Activated B cell treated with CpG ODN at 0.5 μM for 24 hours (primary cell): ENCODE measurements around the gene SHANK1. TPM values are rescaled to one million over a fixed set of nuclear protein-coding genes. Genes with fewer than 3 reads are reported as not detected.
"Not testable (repeated sequence)": the region's sequence is repeated elsewhere in the genome, so short reads cannot be mapped to it uniquely, and the experiment has no call there.

Source experiments
- ATAC-seq: fragments of 200-7000 bp; cut with Tn5 transposase; one replicate; pipeline ENCODE4 v1.10.0; 2021; ENCODE audit warnings: low read depth, mild to moderate bottlenecking, moderate library complexity
- CTCF ChIA-PET: fragments of 350-600 bp; sonication (Branson Sonifier 250); formaldehyde crosslinking; loops from one replicate; lab custom pipeline; 2021; ENCODE audit warnings: antibody characterized with exemption; lab: Charles Lee
- POLR2A ChIA-PET: fragments of 350-600 bp; sonication (Branson Sonifier 250); formaldehyde crosslinking; loops from one replicate; lab custom pipeline; 2021; ENCODE audit warnings: antibody characterized with exemption; lab: Charles Lee
- DNase-seq: peaks from one replicate; pipeline ENCODE4 v3.0.0; 2022
- H3K27ac Mint-ChIP-seq: one replicate; pipeline ENCODE4 v1.8.0; 2020; ENCODE audit warnings: mixed read lengths
- H3K27me3 Mint-ChIP-seq: one replicate; pipeline ENCODE4 v1.8.0; 2021; ENCODE audit warnings: mixed read lengths
- H3K36me3 Mint-ChIP-seq: one replicate; pipeline ENCODE4 v1.8.0; 2021; ENCODE audit warnings: low read depth, mixed read lengths
- H3K4me1 Mint-ChIP-seq: one replicate; pipeline ENCODE4 v1.8.0; 2021; ENCODE audit warnings: mixed read lengths
- H3K4me3 Mint-ChIP-seq: one replicate; pipeline ENCODE4 v1.8.0; 2020; ENCODE audit warnings: mild to moderate bottlenecking, mixed read lengths
- H3K9me3 Mint-ChIP-seq: one replicate; pipeline ENCODE4 v1.8.0; 2020; ENCODE audit warnings: mixed read lengths
- CTCF ChIP-seq: fragments of 200-600 bp; IDR thresholded peaks from one replicate; pipeline ENCODE4 v1.8.0; 2022; ENCODE audit warnings: antibody characterized with exemption, mild to moderate bottlenecking
- intact Hi-C: fragments of 100-400 bp; cut with micrococcal nuclease; formaldehyde crosslinking; loops from one replicate; pipeline ENCODE4 v1.15.1; 2024
- total RNA-seq: library from RNA; stranded (reverse); gene quantifications from 2 replicates; pipeline ENCODE4 v1.2.3, GENCODE V29; 2022

The SHANK1 gene
- total RNA-seq, 1 donor from 2014 or later, result not detected

DNA sequence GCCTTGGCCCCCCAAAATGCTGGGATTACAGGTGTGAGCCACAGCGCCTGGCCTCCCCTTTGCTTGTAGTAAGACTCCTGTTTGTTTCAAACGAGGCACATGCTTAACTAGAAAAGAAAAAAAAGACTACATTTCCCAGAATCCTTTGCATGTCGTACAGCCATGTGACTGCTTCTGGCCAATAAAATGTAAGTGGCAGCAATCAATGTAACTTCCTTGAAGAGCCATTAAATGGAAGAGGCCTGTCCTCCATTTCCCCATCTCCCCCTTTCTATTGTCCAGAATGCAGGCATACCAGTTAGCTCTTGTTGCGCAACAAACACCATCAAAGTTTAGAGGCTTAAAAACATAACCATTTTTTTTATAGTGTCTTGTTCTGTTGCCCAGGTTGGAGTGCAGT lies 40.3 kb upstream of the SHANK1 start:
- H3K27me3 Mint-ChIP-seq, result peaks cover 19% of the 10 kb centered on the region
- no peaks in the 10 kb centered on the region for H3K4me1 Mint-ChIP-seq
- H3K9me3 Mint-ChIP-seq, result peaks cover 4% of the 10 kb centered on the region
- intact Hi-C loops, result no loop called here
- DNase-seq (no peak), ATAC-seq (no peak)
- ChIA-PET POLR2A (no interaction called here), CTCF (no interaction called here)
- no peaks in the 10 kb centered on the region for H3K36me3 Mint-ChIP-seq
- H3K27ac Mint-ChIP-seq, result no peak overlapping the region
- H3K4me3 Mint-ChIP-seq, result no peak overlapping the region
- TF ChIP-seq CTCF, result no peak

GRCh38 chr19:50759076-50759475 lies 39.5 kb upstream of the SHANK1 start:
- peaks cover 18% of the 10 kb centered on the region for H3K27me3 Mint-ChIP-seq
- H3K4me3 Mint-ChIP-seq, DNase-seq, intact Hi-C loops, H3K4me1 Mint-ChIP-seq, CTCF ChIA-PET, H3K27ac Mint-ChIP-seq, H3K36me3 Mint-ChIP-seq, POLR2A ChIA-PET, H3K9me3 Mint-ChIP-seq, ATAC-seq: not testable (repeated sequence)

- H3K4me3 Mint-ChIP-seq, intact Hi-C loops, H3K36me3 Mint-ChIP-seq, CTCF ChIA-PET, H3K4me1 Mint-ChIP-seq, ATAC-seq, POLR2A ChIA-PET, H3K27ac Mint-ChIP-seq, H3K9me3 Mint-ChIP-seq, DNase-seq: not testable (repeated sequence)
- H3K27me3 Mint-ChIP-seq, result peaks cover 22% of the 10 kb centered on the region
These were observed 38.0 kb upstream of the SHANK1 start for GRCh38 chr19:50757624-50758023.

GRCh38 chr19:50756244-50756643 lies 36.6 kb upstream of the SHANK1 start:
- peaks cover 20% of the 10 kb centered on the region for H3K27me3 Mint-ChIP-seq
- H3K4me1 Mint-ChIP-seq, DNase-seq, H3K4me3 Mint-ChIP-seq, CTCF ChIA-PET, ATAC-seq, intact Hi-C loops, H3K9me3 Mint-ChIP-seq, H3K27ac Mint-ChIP-seq, POLR2A ChIA-PET, H3K36me3 Mint-ChIP-seq: not testable (repeated sequence)

DNA sequence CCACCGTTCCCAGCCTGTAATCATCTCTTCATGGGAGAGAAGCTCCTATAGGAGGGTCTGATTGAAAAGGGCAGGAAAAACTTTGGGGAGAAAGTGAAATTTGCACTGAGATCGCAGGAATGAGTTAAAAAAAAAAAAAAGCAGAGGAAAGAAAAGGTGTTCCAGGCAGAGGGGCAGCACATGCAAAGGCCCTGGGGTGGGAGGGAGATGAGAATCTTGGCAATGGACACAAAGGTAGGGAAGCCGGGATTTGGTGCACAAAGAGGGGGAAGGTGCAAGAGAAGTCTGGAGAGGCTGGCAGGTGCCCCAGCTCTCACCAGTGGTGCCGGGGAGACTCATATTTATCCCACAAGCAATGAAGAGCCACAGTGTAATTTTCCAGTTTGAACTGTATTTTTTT lies 34.3 kb upstream of the SHANK1 start:
- no peaks in the 10 kb centered on the region for H3K36me3 Mint-ChIP-seq
- ChIA-PET CTCF (no interaction called here), POLR2A (no interaction called here)
- H3K27ac Mint-ChIP-seq, result no peak overlapping the region
- no peak for TF ChIP-seq CTCF
- peaks cover 27% of the 10 kb centered on the region for H3K27me3 Mint-ChIP-seq
- intact Hi-C loops, result no loop called here
- no peaks in the 10 kb centered on the region for H3K9me3 Mint-ChIP-seq
- H3K4me1 Mint-ChIP-seq, result no peaks in the 10 kb centered on the region
- DNase-seq (no peak), ATAC-seq (no peak)
- H3K4me3 Mint-ChIP-seq, result no peak overlapping the region

GRCh38 chr19:50750010-50750409 lies 30.4 kb upstream of the SHANK1 start:
- DNase-seq, result no peak
- Mint-ChIP-seq H3K27me3 (peaks cover 18% of the 10 kb centered on the region), H3K27ac (no peak overlapping the region), H3K4me1 (no peaks in the 10 kb centered on the region), H3K36me3 (no peaks in the 10 kb centered on the region), H3K4me3 (no peak overlapping the region), H3K9me3 (no peaks in the 10 kb centered on the region)
- ChIA-PET CTCF (no interaction called here), POLR2A (no interaction called here)
- intact Hi-C loops, result no loop called here
- no peak for TF ChIP-seq CTCF
- no peak for ATAC-seq

DNA sequence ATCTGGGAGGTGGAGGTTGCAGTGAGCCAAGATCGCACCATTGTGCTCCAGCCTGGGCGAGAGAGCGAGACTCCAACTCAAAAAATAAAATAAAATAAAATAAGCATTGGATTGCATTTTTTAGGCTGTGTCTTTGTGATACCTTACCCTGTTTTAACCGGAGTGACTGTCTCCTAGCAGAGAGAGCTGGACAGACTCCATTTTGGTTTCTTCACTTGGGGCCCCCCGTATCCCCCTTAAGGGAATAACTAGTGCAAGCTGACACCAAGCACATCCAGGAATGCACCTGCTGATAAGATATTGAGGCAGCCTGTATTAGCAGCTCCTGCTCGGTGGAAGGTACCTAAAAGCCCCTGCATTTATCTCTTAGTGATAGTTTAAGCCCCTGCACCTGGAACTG lies 29.9 kb upstream of the SHANK1 start:
- Mint-ChIP-seq H3K9me3 (no peaks in the 10 kb centered on the region), H3K4me1 (no peaks in the 10 kb centered on the region), H3K27me3 (peaks cover 15% of the 10 kb centered on the region), H3K27ac (no peak overlapping the region), H3K4me3 (no peak overlapping the region), H3K36me3 (no peaks in the 10 kb centered on the region)
- intact Hi-C loops, result no loop called here
- DNase-seq, result no peak
- no peak for ATAC-seq
- TF ChIP-seq CTCF, result no peak
- ChIA-PET CTCF (no interaction called here), POLR2A (no interaction called here)

DNA sequence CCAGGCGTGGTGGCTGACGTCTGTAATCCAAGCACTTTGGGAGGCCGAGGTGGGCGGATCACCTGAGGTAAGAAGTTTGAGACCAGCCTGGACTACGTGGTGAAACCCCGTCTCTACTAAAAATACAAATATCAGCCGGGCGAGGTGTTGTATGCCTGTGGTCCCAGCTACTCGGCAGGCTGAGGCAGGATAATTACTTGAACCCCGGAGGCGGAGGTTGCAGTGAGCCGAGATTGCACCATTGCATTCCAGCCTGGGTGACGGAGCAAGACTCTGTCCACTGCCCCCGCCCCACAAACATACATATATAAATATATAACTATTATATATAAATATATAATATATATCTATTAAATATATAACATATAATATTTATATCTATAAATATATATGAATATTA lies 27.5 kb upstream of the SHANK1 start:
- DNase-seq, intact Hi-C loops, ATAC-seq, H3K36me3 Mint-ChIP-seq, H3K9me3 Mint-ChIP-seq, H3K4me1 Mint-ChIP-seq, POLR2A ChIA-PET, H3K27ac Mint-ChIP-seq, H3K4me3 Mint-ChIP-seq, CTCF ChIA-PET: not testable (repeated sequence)
- H3K27me3 Mint-ChIP-seq, result peaks cover 14% of the 10 kb centered on the region
